ENCODE data around the gene FGFBP2.

DNA sequence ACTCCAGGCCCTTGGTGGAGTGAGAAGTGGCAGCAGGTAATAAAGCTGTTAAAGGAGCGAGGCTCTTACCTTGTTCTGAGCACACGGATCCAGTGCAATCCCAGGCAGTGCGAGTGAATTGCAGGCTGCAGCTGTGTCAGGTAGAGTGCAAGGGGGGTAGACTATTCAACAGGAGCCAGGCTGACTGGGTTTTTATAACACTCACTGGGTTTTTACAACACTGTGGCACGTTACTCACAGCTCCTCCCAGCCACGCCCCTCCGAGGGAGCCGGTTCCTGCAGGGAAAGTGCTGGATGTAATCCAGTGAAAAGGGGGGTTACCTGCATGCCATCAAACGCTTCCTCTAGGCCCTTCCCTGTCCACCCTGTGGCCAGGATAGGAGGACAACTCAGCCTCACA is 24.8 kb downstream of the FGFBP2 start:
- TF ChIP-seq ZNF302 (tag by site-specific recombination; IDR thresholded peaks at IDR 0.05; ENCODE audit: low read depth) (no peak), ZBTB8A (tag by site-specific recombination; IDR thresholded peaks at IDR 0.05) (no peak), ZNF175 (tag by site-specific recombination; IDR thresholded peaks at IDR 0.05) (no peak), ZBTB7A (tag by site-specific recombination; IDR thresholded peaks at IDR 0.05; ENCODE audit: low read depth) (no peak)
- TF ChIP-seq, protein P1, sequence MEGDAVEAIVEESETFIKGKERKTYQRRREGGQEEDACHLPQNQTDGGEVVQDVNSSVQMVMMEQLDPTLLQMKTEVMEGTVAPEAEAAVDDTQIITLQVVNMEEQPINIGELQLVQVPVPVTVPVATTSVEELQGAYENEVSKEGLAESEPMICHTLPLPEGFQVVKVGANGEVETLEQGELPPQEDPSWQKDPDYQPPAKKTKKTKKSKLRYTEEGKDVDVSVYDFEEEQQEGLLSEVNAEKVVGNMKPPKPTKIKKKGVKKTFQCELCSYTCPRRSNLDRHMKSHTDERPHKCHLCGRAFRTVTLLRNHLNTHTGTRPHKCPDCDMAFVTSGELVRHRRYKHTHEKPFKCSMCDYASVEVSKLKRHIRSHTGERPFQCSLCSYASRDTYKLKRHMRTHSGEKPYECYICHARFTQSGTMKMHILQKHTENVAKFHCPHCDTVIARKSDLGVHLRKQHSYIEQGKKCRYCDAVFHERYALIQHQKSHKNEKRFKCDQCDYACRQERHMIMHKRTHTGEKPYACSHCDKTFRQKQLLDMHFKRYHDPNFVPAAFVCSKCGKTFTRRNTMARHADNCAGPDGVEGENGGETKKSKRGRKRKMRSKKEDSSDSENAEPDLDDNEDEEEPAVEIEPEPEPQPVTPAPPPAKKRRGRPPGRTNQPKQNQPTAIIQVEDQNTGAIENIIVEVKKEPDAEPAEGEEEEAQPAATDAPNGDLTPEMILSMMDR (tag by site-specific recombination; IDR thresholded peaks at IDR 0.05), result no peak
- TF ChIP-seq, protein P2, sequence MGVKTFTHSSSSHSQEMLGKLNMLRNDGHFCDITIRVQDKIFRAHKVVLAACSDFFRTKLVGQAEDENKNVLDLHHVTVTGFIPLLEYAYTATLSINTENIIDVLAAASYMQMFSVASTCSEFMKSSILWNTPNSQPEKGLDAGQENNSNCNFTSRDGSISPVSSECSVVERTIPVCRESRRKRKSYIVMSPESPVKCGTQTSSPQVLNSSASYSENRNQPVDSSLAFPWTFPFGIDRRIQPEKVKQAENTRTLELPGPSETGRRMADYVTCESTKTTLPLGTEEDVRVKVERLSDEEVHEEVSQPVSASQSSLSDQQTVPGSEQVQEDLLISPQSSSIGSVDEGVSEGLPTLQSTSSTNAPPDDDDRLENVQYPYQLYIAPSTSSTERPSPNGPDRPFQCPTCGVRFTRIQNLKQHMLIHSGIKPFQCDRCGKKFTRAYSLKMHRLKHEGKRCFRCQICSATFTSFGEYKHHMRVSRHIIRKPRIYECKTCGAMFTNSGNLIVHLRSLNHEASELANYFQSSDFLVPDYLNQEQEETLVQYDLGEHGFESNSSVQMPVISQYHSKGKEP (tag by site-specific recombination; IDR thresholded peaks at IDR 0.05), result no peak
